H1 (cell line): ENCODE results near the gene NSMCE3. TPM values are rescaled to one million over a fixed set of nuclear protein-coding genes. Genes with fewer than 3 reads are reported as not detected.

Experiments used
- CTCF ChIA-PET: fragments of 300-600 bp; sonication (Branson Sonifier 250); formaldehyde crosslinking; loops from one replicate; lab custom pipeline; 2021; ENCODE audit not compliant: partially characterized antibody; lab: Charles Lee
- POLR2A ChIA-PET: fragments of 300-600 bp; sonication (Branson Sonifier 250); formaldehyde crosslinking; loops from one replicate; lab custom pipeline; 2021; ENCODE audit warnings: inconsistent platforms; ENCODE audit not compliant: partially characterized antibody; lab: Charles Lee
- DNase-seq, 2 experiments: peaks; one replicate each; pipeline versions ENCODE4 v3.0.0 to v3.0.0-alpha.2; 2010 to 2022; ENCODE audit warnings: low spot score in 2 of 2, low read depth in 1 of 2, mixed read lengths in 1 of 2
- FAIRE-seq: peaks from 2 replicates; lab custom pipeline; 2011; peaks lifted over from hg19 to GRCh38; lab: Jason Lieb, UNC
- H2AFZ ChIP-seq: 2 replicates; pipeline ENCODE4 v1.8.1; 2012; ENCODE audit warnings: low read length, inconsistent platforms
- H2AK5ac ChIP-seq: 2 replicates; pipeline ENCODE4 v1.6.1; 2013; ENCODE audit warnings: low read depth, low read length
- H2BK120ac ChIP-seq: replicated peaks from 2 replicates; pipeline ENCODE3; 2013; ENCODE audit warnings: low read depth, low read length, inconsistent platforms
- H2BK12ac ChIP-seq: 2 replicates; pipeline ENCODE4 v1.6.1; 2013; ENCODE audit warnings: low read depth, low read length
- H2BK15ac ChIP-seq: 2 replicates; pipeline ENCODE4 v1.6.1; 2013; ENCODE audit warnings: low read length
- H2BK20ac ChIP-seq: 2 replicates; pipeline ENCODE4 v1.6.1; 2013; ENCODE audit warnings: low read length
- H2BK5ac ChIP-seq: 2 replicates; pipeline ENCODE4 v1.6.1; 2013; ENCODE audit warnings: low read depth, low read length
- H3K14ac ChIP-seq: 2 replicates; pipeline ENCODE4 v1.6.1; 2013; ENCODE audit warnings: inconsistent platforms; ENCODE audit not compliant: insufficient read length
- H3K18ac ChIP-seq: 2 replicates; pipeline ENCODE4 v1.6.1; 2013; ENCODE audit warnings: low read length; ENCODE audit errors: extremely low read depth
- H3K23ac ChIP-seq: 2 replicates; pipeline ENCODE4 v1.6.1; 2013; ENCODE audit warnings: inconsistent platforms; ENCODE audit not compliant: insufficient read length
- H3K23me2 ChIP-seq: 2 replicates; pipeline ENCODE4 v1.6.1; 2013; ENCODE audit warnings: low read depth, low read length
- H3K27ac ChIP-seq: 2 replicates; pipeline ENCODE4 v1.6.1; 2011; ENCODE audit warnings: low read depth, low read length, inconsistent platforms
- H3K27me3 ChIP-seq, 4 experiments: replicated peaks in 1 of 4; 1 replicate in 1 of 4; 2 replicates in 3 of 4; pipeline versions ENCODE4 v1.6.1 to v1.8.1; 2011 to 2013; ENCODE audit warnings: low read length in 3 of 4, mild to moderate bottlenecking in 3 of 4, inconsistent platforms in 2 of 4, mixed read lengths in 2 of 4, moderate library complexity in 1 of 4; ENCODE audit not compliant: control insufficient read depth in 3 of 4, insufficient read depth in 3 of 4; ENCODE audit errors: extremely low read depth in 1 of 4
- H3K36me3 ChIP-seq, 4 experiments: 2 replicates each; pipeline versions ENCODE4 v1.6.1 to v1.8.1; 2011 to 2013; ENCODE audit warnings: mild to moderate bottlenecking in 4 of 4, low read length in 3 of 4, moderate library complexity in 2 of 4, control low read depth in 1 of 4, inconsistent platforms in 1 of 4; ENCODE audit not compliant: insufficient read depth in 4 of 4, control insufficient read depth in 2 of 4
- H3K4ac ChIP-seq: replicated peaks from 2 replicates; pipeline ENCODE3; 2013; ENCODE audit warnings: low read length, low read depth, mixed read lengths, inconsistent platforms; ENCODE audit not compliant: insufficient read length
- H3K4me1 ChIP-seq, 4 experiments: replicated peaks in 1 of 4; 1 replicate in 1 of 4; 2 replicates in 3 of 4; pipeline versions ENCODE4 v1.6.1 to v1.8.1; 2011 to 2013; ENCODE audit warnings: low read length in 3 of 4, inconsistent platforms in 2 of 4, mixed read lengths in 1 of 4; ENCODE audit not compliant: insufficient read depth in 4 of 4, control insufficient read depth in 3 of 4
- H3K4me2 ChIP-seq, 2 experiments: 2 replicates each; pipeline versions ENCODE4 v1.6.1 to v1.8.1; 2011 to 2013; ENCODE audit warnings: low read depth in 2 of 2, low read length in 2 of 2, control low read depth in 1 of 2, inconsistent platforms in 1 of 2, mild to moderate bottlenecking in 1 of 2; ENCODE audit not compliant: insufficient read depth in 1 of 2
- H3K4me3 ChIP-seq, 4 experiments: fragments of 200-600, 300-600 bp in 1 of 4; sonication (generic), shearing (Covaris generic), sonication (Bioruptor Twin) in 1 of 4; 2 replicates each; pipeline versions ENCODE4 v1.5.1 to v1.8.1; 2011 to 2016; ENCODE audit warnings: low read length in 4 of 4, low read depth in 3 of 4, control low read depth in 2 of 4, inconsistent platforms in 2 of 4, mild to moderate bottlenecking in 2 of 4, mixed read lengths in 1 of 4, moderate library complexity in 1 of 4; ENCODE audit not compliant: insufficient read depth in 2 of 4; ENCODE audit errors: extremely low read depth in 1 of 4
- H3K56ac ChIP-seq: replicated peaks from 2 replicates; pipeline ENCODE3; 2013; ENCODE audit warnings: low read depth, mild to moderate bottlenecking, mixed read lengths, low read length, inconsistent platforms; ENCODE audit not compliant: insufficient read length
- H3K79me1 ChIP-seq: 2 replicates; pipeline ENCODE4 v1.6.1; 2013; ENCODE audit warnings: low read depth, low read length, control low read depth
- H3K79me2 ChIP-seq, 2 experiments: 2 replicates each; pipeline versions ENCODE4 v1.6.1 to v1.8.1; 2012 to 2013; ENCODE audit warnings: low read length in 2 of 2, mild to moderate bottlenecking in 2 of 2, inconsistent platforms in 1 of 2; ENCODE audit not compliant: insufficient read depth in 2 of 2, control insufficient read depth in 1 of 2
- H3K9ac ChIP-seq, 4 experiments: replicated peaks in 1 of 4; 1 replicate in 1 of 4; 2 replicates in 3 of 4; pipeline versions ENCODE4 v1.6.1 to v1.8.1; 2011 to 2013; ENCODE audit warnings: low read depth in 3 of 4, low read length in 3 of 4, control low read depth in 2 of 4, mild to moderate bottlenecking in 2 of 4, moderate library complexity in 2 of 4, inconsistent platforms in 1 of 4; ENCODE audit errors: extremely low read depth in 1 of 4
- H3K9me3 ChIP-seq, 2 experiments: 2 replicates each; pipeline versions ENCODE4 v1.6.1 to v1.8.1; 2012 to 2013; ENCODE audit warnings: mild to moderate bottlenecking in 2 of 2, moderate library complexity in 2 of 2, control low read depth in 1 of 2, inconsistent platforms in 1 of 2, low read depth in 1 of 2, low read length in 1 of 2, mixed read lengths in 1 of 2; ENCODE audit not compliant: insufficient read depth in 2 of 2
- H4K20me1 ChIP-seq, 2 experiments: replicated peaks in 1 of 2; 2 replicates each; pipeline versions ENCODE3 to v1.8.1; 2011 to 2013; ENCODE audit warnings: inconsistent platforms in 2 of 2, low read length in 2 of 2, mild to moderate bottlenecking in 1 of 2; ENCODE audit not compliant: insufficient read depth in 2 of 2, control insufficient read depth in 1 of 2
- H4K5ac ChIP-seq: 2 replicates; pipeline ENCODE4 v1.6.1; 2013; ENCODE audit warnings: low read length, low read depth, mixed read lengths, inconsistent platforms; ENCODE audit not compliant: insufficient read length
- H4K8ac ChIP-seq: 2 replicates; pipeline ENCODE4 v1.8.0; 2013; ENCODE audit warnings: mild to moderate bottlenecking, moderate library complexity, low read length, inconsistent platforms; ENCODE audit not compliant: insufficient read depth; ENCODE audit errors: extremely low read depth
- H4K91ac ChIP-seq: replicated peaks from 2 replicates; pipeline ENCODE3; 2013; ENCODE audit warnings: low read length, mixed read lengths, inconsistent platforms; ENCODE audit not compliant: insufficient read length
- RFX5 ChIP-seq: IDR thresholded peaks from 2 replicates; pipeline ENCODE4 v1.6.1; 2011; ENCODE audit warnings: low read depth, low read length, improper control_type of control experiment, borderline replicate concordance
- YY1 ChIP-seq: IDR thresholded peaks from 2 replicates; pipeline ENCODE4 v1.6.1; 2011; ENCODE audit warnings: low read depth, mild to moderate bottlenecking, low read length
- WGBS, 2 experiments: shearing (Covaris generic) in 1 of 2; methylation state at CpG; one replicate each; pipeline versions ENCODE4 v1.1.6 to v1.1.7; 2013 to 2015; ENCODE audit warnings: low lambda C conversion rate in 2 of 2, mixed read lengths in 2 of 2, inconsistent platforms in 1 of 2, low coverage in 1 of 2, missing lambda C conversion rate in 1 of 2; ENCODE audit not compliant: insufficient replicate concordance in 2 of 2, insufficient coverage in 1 of 2, insufficient read length in 1 of 2; ENCODE audit errors: extremely low coverage in 1 of 2, missing lambda C conversion rate in 1 of 2; 5-methylcytosine and 5-hydroxymethylcytosine counted together
- polyA plus RNA-seq, 7 experiments: library from polyadenylated mRNA; depleted of rRNA in 3 of 7; stranded (reverse) in 5 of 7; unstranded in 2 of 7; fragments of >200 nt in 5 of 7; fragments of 200-250 nt in 2 of 7; gene quantifications; 1 replicate in 5 of 7; 2 replicates in 1 of 7; 4 replicates in 1 of 7; pipeline versions ENCODE4 v1.2.1 to v1.2.3, GENCODE V29; 2011 to 2013; ENCODE audit warnings: missing spikeins in 2 of 7, mixed read lengths in 2 of 7
- total RNA-seq: library from RNA; stranded (reverse); fragmentation: NEBNext Ultra II Directional; extraction: Animal tissue kit (Norgen Biotek cat#: 25700); gene quantifications from 2 replicates; pipeline ENCODE4 v1.2.1, GENCODE V29; 2021

NSMCE3 gene
- total and polyA plus RNA-seq, 2 of the 8 experiments (the other 6 are each of a cell fraction or from before 2014, with no cell fraction given): 4.3 to 6.7 TPM

- peaks cover 0 to 18% of the 10 kb centered on the region in 2 experiments; a peak in 2 of 4 replicates for H3K79me2 ChIP-seq
- no peak overlapping the region for H4K5ac ChIP-seq
- H3K9me3 ChIP-seq: no peaks in the 10 kb centered on the region
- H3K18ac ChIP-seq: no peak overlapping the region
- no peak overlapping the region for H2BK15ac ChIP-seq
- POLR2A ChIA-PET: no interaction called here
- no peak overlapping the region for H3K4me2 ChIP-seq
- H3K27ac ChIP-seq: no peak overlapping the region
- H3K4ac ChIP-seq: no peak overlapping the region
- H3K23me2 ChIP-seq: peaks cover 11% of the 10 kb centered on the region; the same call in 1 of the 2 replicates
- FAIRE-seq: no peak
- H2AFZ ChIP-seq: no peak overlapping the region
- H3K23ac ChIP-seq: no peak overlapping the region
- no peak for DNase-seq
- H3K9ac ChIP-seq: no peak overlapping the region
- H3K4me1 ChIP-seq: peaks cover 0 to 2% (median 1%) of the 10 kb centered on the region in 4 experiments; a peak in 3 of 7 replicates
- H2BK5ac ChIP-seq: no peak overlapping the region
- no peak overlapping the region for H4K91ac ChIP-seq
- H2AK5ac ChIP-seq: no peak overlapping the region
- H3K27me3 ChIP-seq: no peaks in the 10 kb centered on the region
- no peaks in the 10 kb centered on the region for H3K79me1 ChIP-seq
- CTCF ChIA-PET: no interaction called here
- no peak overlapping the region for H3K4me3 ChIP-seq
- no peak overlapping the region for H3K14ac ChIP-seq
- no peak overlapping the region for H2BK20ac ChIP-seq
- no peak overlapping the region for H3K56ac ChIP-seq
- no peak overlapping the region for H2BK12ac ChIP-seq
- H3K36me3 ChIP-seq: no peaks in the 10 kb centered on the region
- H4K20me1 ChIP-seq: no peaks in the 10 kb centered on the region
- WGBS, 2 experiments: 84% methylated on average over 5 of the region's 5 CpGs; no CpG with 5 or more reads in 1 of the 2 experiments
- no peak overlapping the region for H4K8ac ChIP-seq
- H2BK120ac ChIP-seq: no peak overlapping the region
- TF ChIP-seq YY1: no peak
- no peak for TF ChIP-seq RFX5
Measured at GRCh38 chr15:29272219-29272618, 2.6 kb upstream of the NSMCE3 start.
